Mononuclear cell (primary cell): ENCODE data around the gene CCL23. TPM values are rescaled to one million over a fixed set of nuclear protein-coding genes. Genes with fewer than 3 reads are reported as not detected.
"Not testable (repeated sequence)": the region's sequence is repeated elsewhere in the genome, so short reads cannot be mapped to it uniquely, and the experiment has no call there.

Experiments used
- H3K27me3 ChIP-seq: 2 replicates; pipeline ENCODE4 v1.6.0; 2011; ENCODE audit warnings: low read length, control low read depth; ENCODE audit not compliant: insufficient read depth
- H3K4me1 ChIP-seq: 2 replicates; pipeline ENCODE4 v1.5.1; 2011; ENCODE audit warnings: mild to moderate bottlenecking, low read length, control low read depth; ENCODE audit not compliant: insufficient read depth
- H3K4me3 ChIP-seq: 2 replicates; pipeline ENCODE4 v1.5.1; 2011; ENCODE audit warnings: mild to moderate bottlenecking, low read length, moderate library complexity
- H3K9me3 ChIP-seq: 2 replicates; pipeline ENCODE4 v1.5.1; 2011; ENCODE audit warnings: low read depth, mild to moderate bottlenecking, control low read depth, low read length
- total RNA-seq: library from RNA; depleted of rRNA; stranded (reverse); fragments of >200 nt; gene quantifications from one replicate; pipeline ENCODE4 v1.2.3, GENCODE V29; 2012

Gene CCL23
- total RNA-seq, 1 donor, result not detected

- no peak overlapping the region for H3K4me3 ChIP-seq
- no peaks in the 10 kb centered on the region for H3K27me3 ChIP-seq
- no peaks in the 10 kb centered on the region for H3K9me3 ChIP-seq
- peaks cover 20% of the 10 kb centered on the region for H3K4me1 ChIP-seq
Observed at GRCh38 chr17:36019423-36019822, 1.7 kb upstream of the CCL23 start.

GRCh38 chr17:36016555-36016954 is 1.2 kb downstream of the CCL23 start:
- no peaks in the 10 kb centered on the region for H3K9me3 ChIP-seq
- H3K27me3 ChIP-seq, result no peaks in the 10 kb centered on the region
- peaks cover 20% of the 10 kb centered on the region for H3K4me1 ChIP-seq
- no peak overlapping the region for H3K4me3 ChIP-seq

- H3K9me3 ChIP-seq, H3K4me3 ChIP-seq, H3K27me3 ChIP-seq: not testable (repeated sequence)
- peaks cover 20% of the 10 kb centered on the region for H3K4me1 ChIP-seq
Observed at GRCh38 chr17:36015895-36016294, 1.9 kb downstream of the CCL23 start.

- Histone ChIP-seq H3K27me3 (no peaks in the 10 kb centered on the region), H3K4me1 (peaks cover 20% of the 10 kb centered on the region), H3K4me3 (no peak overlapping the region), H3K9me3 (no peaks in the 10 kb centered on the region)
Observed at GRCh38 chr17:36014946-36015345, 2.8 kb downstream of the CCL23 start.

GRCh38 chr17:36011201-36011600 is 6.6 kb downstream of the CCL23 start:
- Histone ChIP-seq H3K27me3 (no peaks in the 10 kb centered on the region), H3K4me3 (no peak overlapping the region), H3K4me1 (no peaks in the 10 kb centered on the region), H3K9me3 (no peaks in the 10 kb centered on the region)

GRCh38 chr17:36008998-36009665 is 8.6 kb downstream of the CCL23 start:
- Histone ChIP-seq H3K4me3 (no peak overlapping the region), H3K27me3 (no peaks in the 10 kb centered on the region), H3K9me3 (no peaks in the 10 kb centered on the region), H3K4me1 (peaks cover 8% of the 10 kb centered on the region)

GRCh38 chr17:36004594-36005108 is 13.1 kb downstream of the CCL23 start:
- peaks cover 10% of the 10 kb centered on the region for H3K4me1 ChIP-seq
- H3K4me3 ChIP-seq, result no peak overlapping the region
- H3K27me3 ChIP-seq, result no peaks in the 10 kb centered on the region
- no peaks in the 10 kb centered on the region for H3K9me3 ChIP-seq

GRCh38 chr17:36002631-36003030 is 15.1 kb downstream of the CCL23 start:
- H3K4me1 ChIP-seq, result peaks cover 10% of the 10 kb centered on the region

GRCh38 chr17:36001862-36002603 is 15.7 kb downstream of the CCL23 start:
- H3K27me3 ChIP-seq, result no peaks in the 10 kb centered on the region
- no peaks in the 10 kb centered on the region for H3K9me3 ChIP-seq
- peaks cover 10% of the 10 kb centered on the region for H3K4me1 ChIP-seq
- no peak overlapping the region for H3K4me3 ChIP-seq

More at GRCh38 chr17:36002631-36003030, 15.1 kb downstream of the CCL23 start:
- no peaks in the 10 kb centered on the region for H3K27me3 ChIP-seq
- no peaks in the 10 kb centered on the region for H3K9me3 ChIP-seq
- no peak overlapping the region for H3K4me3 ChIP-seq

GRCh38 chr17:36001110-36001771 is 16.5 kb downstream of the CCL23 start, which contains the start of gene CCL15:
CCL15 (minus strand) TSS chr17:36001553; CDS start chr17:36001492, 61 bp downstream.
- H3K27me3 ChIP-seq, result no peaks in the 10 kb centered on the region
- H3K4me1 ChIP-seq, result peaks cover 16% of the 10 kb centered on the region
- no peaks in the 10 kb centered on the region for H3K9me3 ChIP-seq
- no peak within 1 kb of the TSS for H3K4me3 ChIP-seq

- no peaks in the 10 kb centered on the region for H3K27me3 ChIP-seq
- H3K9me3 ChIP-seq, result no peaks in the 10 kb centered on the region
- no peak overlapping the region for H3K4me3 ChIP-seq
Observed at GRCh38 chr17:36000732-36001109, 17.1 kb downstream of the CCL23 start.

GRCh38 chr17:35998756-35999155 is 19.0 kb downstream of the CCL23 start:
- Histone ChIP-seq H3K4me1 (peaks cover 6% of the 10 kb centered on the region), H3K27me3 (no peaks in the 10 kb centered on the region), H3K9me3 (no peaks in the 10 kb centered on the region), H3K4me3 (no peak overlapping the region)

More at GRCh38 chr17:36000732-36001109, 17.1 kb downstream of the CCL23 start:
- H3K4me1 ChIP-seq, result peaks cover 16% of the 10 kb centered on the region

- Histone ChIP-seq H3K4me1 (peaks cover 6% of the 10 kb centered on the region), H3K27me3 (no peaks in the 10 kb centered on the region), H3K9me3 (no peaks in the 10 kb centered on the region), H3K4me3 (no peak overlapping the region)
Observed at GRCh38 chr17:35998018-35998545, 19.7 kb downstream of the CCL23 start.

GRCh38 chr17:35995346-35995745 is 22.4 kb downstream of the CCL23 start:
- H3K4me3 ChIP-seq, H3K27me3 ChIP-seq, H3K9me3 ChIP-seq, H3K4me1 ChIP-seq: not testable (repeated sequence)

GRCh38 chr17:35991075-35991474 is 26.7 kb downstream of the CCL23 start:
- no peaks in the 10 kb centered on the region for H3K4me1 ChIP-seq

More at GRCh38 chr17:35991075-35991474, 26.7 kb downstream of the CCL23 start:
- Histone ChIP-seq H3K27me3 (no peaks in the 10 kb centered on the region), H3K9me3 (no peaks in the 10 kb centered on the region), H3K4me3 (no peak overlapping the region)
